ENCODE data around the gene LGALS16.

DNA sequence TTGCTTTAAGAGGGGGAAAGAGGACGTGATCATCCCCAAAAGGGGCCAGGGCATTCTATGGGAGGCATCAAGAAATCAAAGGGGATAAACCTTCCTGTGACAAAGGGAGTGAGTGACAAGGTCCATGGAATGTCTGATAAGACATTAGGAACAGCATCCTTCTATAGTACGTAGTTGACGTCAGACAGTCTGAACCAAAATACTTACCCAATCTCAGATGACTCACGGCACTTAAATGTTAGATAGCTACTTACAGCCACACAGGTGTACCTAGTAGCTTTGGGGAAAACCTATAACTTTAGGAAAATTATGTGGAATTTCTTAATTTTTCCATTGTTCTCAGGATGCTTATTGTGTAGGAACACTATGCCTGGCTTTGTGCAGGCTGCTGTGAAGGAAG is 4.9 kb downstream of the LGALS16 start:
- TF ChIP-seq POLR2A (IDR thresholded peaks at IDR 0.05) = no peak
- TF ChIP-seq, protein P1, sequence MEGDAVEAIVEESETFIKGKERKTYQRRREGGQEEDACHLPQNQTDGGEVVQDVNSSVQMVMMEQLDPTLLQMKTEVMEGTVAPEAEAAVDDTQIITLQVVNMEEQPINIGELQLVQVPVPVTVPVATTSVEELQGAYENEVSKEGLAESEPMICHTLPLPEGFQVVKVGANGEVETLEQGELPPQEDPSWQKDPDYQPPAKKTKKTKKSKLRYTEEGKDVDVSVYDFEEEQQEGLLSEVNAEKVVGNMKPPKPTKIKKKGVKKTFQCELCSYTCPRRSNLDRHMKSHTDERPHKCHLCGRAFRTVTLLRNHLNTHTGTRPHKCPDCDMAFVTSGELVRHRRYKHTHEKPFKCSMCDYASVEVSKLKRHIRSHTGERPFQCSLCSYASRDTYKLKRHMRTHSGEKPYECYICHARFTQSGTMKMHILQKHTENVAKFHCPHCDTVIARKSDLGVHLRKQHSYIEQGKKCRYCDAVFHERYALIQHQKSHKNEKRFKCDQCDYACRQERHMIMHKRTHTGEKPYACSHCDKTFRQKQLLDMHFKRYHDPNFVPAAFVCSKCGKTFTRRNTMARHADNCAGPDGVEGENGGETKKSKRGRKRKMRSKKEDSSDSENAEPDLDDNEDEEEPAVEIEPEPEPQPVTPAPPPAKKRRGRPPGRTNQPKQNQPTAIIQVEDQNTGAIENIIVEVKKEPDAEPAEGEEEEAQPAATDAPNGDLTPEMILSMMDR (IDR thresholded peaks at IDR 0.05) = no peak
